ENCODE results near the gene GTF2H2.
"Not testable (repeated sequence)": the region's sequence is repeated elsewhere in the genome, so short reads cannot be mapped to it uniquely, and the experiment has no call there.

DNA sequence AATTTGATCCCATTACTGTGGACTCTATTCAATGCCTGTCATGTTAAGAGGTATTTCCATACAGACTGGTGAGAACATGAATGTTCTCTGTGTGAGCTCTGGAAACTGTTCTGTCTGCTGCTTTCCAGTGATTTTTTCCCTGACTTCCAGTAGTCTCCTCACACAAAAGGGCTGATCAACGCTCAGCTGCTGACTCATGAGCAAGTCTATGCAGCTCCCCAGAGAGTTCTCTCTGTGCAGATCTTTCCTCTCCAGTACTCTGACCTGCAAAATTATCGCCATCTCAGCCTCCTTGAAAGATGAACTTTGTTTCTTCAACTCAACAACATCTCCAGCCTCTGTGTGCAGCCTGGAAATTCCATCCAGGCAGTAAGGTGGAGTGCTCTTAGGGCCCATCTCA lies 23.3 kb downstream of the GTF2H2 start:
- TF ChIP-seq, protein P1, sequence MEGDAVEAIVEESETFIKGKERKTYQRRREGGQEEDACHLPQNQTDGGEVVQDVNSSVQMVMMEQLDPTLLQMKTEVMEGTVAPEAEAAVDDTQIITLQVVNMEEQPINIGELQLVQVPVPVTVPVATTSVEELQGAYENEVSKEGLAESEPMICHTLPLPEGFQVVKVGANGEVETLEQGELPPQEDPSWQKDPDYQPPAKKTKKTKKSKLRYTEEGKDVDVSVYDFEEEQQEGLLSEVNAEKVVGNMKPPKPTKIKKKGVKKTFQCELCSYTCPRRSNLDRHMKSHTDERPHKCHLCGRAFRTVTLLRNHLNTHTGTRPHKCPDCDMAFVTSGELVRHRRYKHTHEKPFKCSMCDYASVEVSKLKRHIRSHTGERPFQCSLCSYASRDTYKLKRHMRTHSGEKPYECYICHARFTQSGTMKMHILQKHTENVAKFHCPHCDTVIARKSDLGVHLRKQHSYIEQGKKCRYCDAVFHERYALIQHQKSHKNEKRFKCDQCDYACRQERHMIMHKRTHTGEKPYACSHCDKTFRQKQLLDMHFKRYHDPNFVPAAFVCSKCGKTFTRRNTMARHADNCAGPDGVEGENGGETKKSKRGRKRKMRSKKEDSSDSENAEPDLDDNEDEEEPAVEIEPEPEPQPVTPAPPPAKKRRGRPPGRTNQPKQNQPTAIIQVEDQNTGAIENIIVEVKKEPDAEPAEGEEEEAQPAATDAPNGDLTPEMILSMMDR (IDR thresholded peaks at IDR 0.05), result not testable (repeated sequence)
- TF ChIP-seq SIN3A (IDR thresholded peaks at IDR 0.05; ENCODE audit: borderline replicate concordance, insufficient read depth, low read depth, low read length); POLR2AphosphoS5 (IDR thresholded peaks at IDR 0.05; ENCODE audit: low read depth, low read length): not testable (repeated sequence)
